Thymus (tissue), 11 donors: ENCODE data around the gene DAGLA. TPM values are rescaled to one million over a fixed set of nuclear protein-coding genes. Genes with fewer than 3 reads are reported as not detected.

Source experiments
- DNase-seq, 9 donors: peaks; one replicate each; pipeline ENCODE4 v3.0.0-alpha.2; 2013; ENCODE audit warnings: low spot score in 9 of 9, low read depth in 6 of 9, missing footprints in 1 of 9
- H3K27ac ChIP-seq, 2 donors: one replicate each; pipeline ENCODE4 v1.5.1; 2013; ENCODE audit warnings: control low read depth in 1 of 2, low read depth in 1 of 2, low read length in 1 of 2, mild to moderate bottlenecking in 1 of 2, moderate library complexity in 1 of 2
- H3K27me3 ChIP-seq, 2 donors: one replicate each; pipeline ENCODE4 v1.5.1; 2013; ENCODE audit warnings: low read length in 1 of 2; ENCODE audit not compliant: control insufficient read depth in 2 of 2, insufficient read depth in 1 of 2
- H3K36me3 ChIP-seq, 2 donors: one replicate each; pipeline ENCODE4 v1.5.1; 2013; ENCODE audit warnings: low read length in 1 of 2, mild to moderate bottlenecking in 1 of 2, moderate library complexity in 1 of 2; ENCODE audit not compliant: control insufficient read depth in 2 of 2, insufficient read depth in 2 of 2
- H3K4me1 ChIP-seq, 2 donors: one replicate each; pipeline ENCODE4 v1.5.1; 2013; ENCODE audit warnings: low read length in 2 of 2; ENCODE audit not compliant: control insufficient read depth in 2 of 2, insufficient read depth in 2 of 2
- H3K4me3 ChIP-seq, 2 donors: one replicate each; pipeline ENCODE4 v1.5.1; 2013; ENCODE audit warnings: low read length in 2 of 2, control low read depth in 1 of 2, mild to moderate bottlenecking in 1 of 2
- H3K9me3 ChIP-seq, 2 donors: one replicate each; pipeline ENCODE4 v1.5.1; 2013; ENCODE audit warnings: low read length in 1 of 2, mild to moderate bottlenecking in 1 of 2; ENCODE audit not compliant: control insufficient read depth in 2 of 2, insufficient read depth in 1 of 2
- WGBS: extraction: QIAGEN DNeasy Blood & Tissue Kit; methylation state at CpG from one replicate; pipeline ENCODE4 v1.1.7; 2013; 5-methylcytosine and 5-hydroxymethylcytosine counted together
- polyA plus RNA-seq: library from polyadenylated mRNA; stranded (reverse); fragments of 200-250 nt; gene quantifications from one replicate; pipeline ENCODE4 v1.2.3, GENCODE V29; 2013
- total RNA-seq: library from RNA; stranded (reverse); fragments of 120-200 nt; gene quantifications from one replicate; pipeline ENCODE4 v1.2.4, GENCODE V29; 2013
- donor health status: healthy.

DAGLA gene
- total and polyA plus RNA-seq, 2 donors, result 0.14 to 0.43 TPM

- Histone ChIP-seq H3K4me3 (no peak overlapping the region), H3K4me1 (peaks cover 2 to 14% of the 10 kb centered on the region in 2 donors), H3K27me3 (peaks cover 25 to 69% of the 10 kb centered on the region in 2 donors), H3K9me3 (no peaks in the 10 kb centered on the region), H3K27ac (no peak overlapping the region), H3K36me3 (no peaks in the 10 kb centered on the region)
- DNase-seq, result no peak
- 94% methylated on average over 14 of the region's 14 CpGs for WGBS
Measured at GRCh38 chr11:61751384-61751783, 71.2 kb downstream of the DAGLA start.

- Histone ChIP-seq H3K4me3 (peak within 1 kb of the TSS in 1 of 2 donors; percentile 39), H3K27ac (no peak within 1 kb of the TSS), H3K4me1 (peaks cover 2 to 18% of the 10 kb centered on the region in 2 donors), H3K36me3 (no peaks in the 10 kb centered on the region), H3K9me3 (no peaks in the 10 kb centered on the region), H3K27me3 (peaks cover 25 to 69% of the 10 kb centered on the region in 2 donors)
- WGBS, result 5% methylated on average over 93 of the region's 93 CpGs
- DNase-seq, result peak in 2 of 9 donors; percentile 28 to 34
Measured at GRCh38 chr11:61752117-61752924, 72.1 kb downstream of the DAGLA start, which contains the start of gene MYRF. MYRF (plus strand) TSS chr11:61752636; CDS start chr11:61752745, 109 bp downstream.

- Histone ChIP-seq H3K27ac (no peak overlapping the region), H3K4me1 (peaks cover 2 to 18% of the 10 kb centered on the region in 2 donors), H3K4me3 (peak overlapping the region in 1 of 2 donors; percentile 39), H3K9me3 (no peaks in the 10 kb centered on the region), H3K27me3 (peaks cover 25 to 69% of the 10 kb centered on the region in 2 donors), H3K36me3 (no peaks in the 10 kb centered on the region)
- 52% methylated on average over 17 of the region's 17 CpGs for WGBS
- no peak for DNase-seq
Measured at GRCh38 chr11:61752925-61753521, 72.8 kb downstream of the DAGLA start.

- Histone ChIP-seq H3K27ac (no peak overlapping the region), H3K9me3 (no peaks in the 10 kb centered on the region), H3K36me3 (no peaks in the 10 kb centered on the region), H3K4me3 (no peak overlapping the region), H3K4me1 (peaks cover 2 to 18% of the 10 kb centered on the region in 2 donors), H3K27me3 (peaks cover 25 to 62% of the 10 kb centered on the region in 2 donors)
- WGBS, result 95% methylated on average over 5 of the region's 5 CpGs
- DNase-seq, result no peak
Measured at GRCh38 chr11:61753672-61754071, 73.5 kb downstream of the DAGLA start.

- H3K4me1 ChIP-seq, result peaks cover 2 to 21% of the 10 kb centered on the region in 2 donors
- H3K36me3 ChIP-seq, result no peaks in the 10 kb centered on the region
- no peak overlapping the region for H3K27ac ChIP-seq
- WGBS, result 95% methylated on average over 31 of the region's 31 CpGs
- H3K9me3 ChIP-seq, result no peaks in the 10 kb centered on the region
- no peak for DNase-seq
- H3K4me3 ChIP-seq, result no peak overlapping the region
- peaks cover 22 to 51% of the 10 kb centered on the region in 2 donors for H3K27me3 ChIP-seq
Measured at GRCh38 chr11:61754534-61755482, 74.6 kb downstream of the DAGLA start.

GRCh38 chr11:61756147-61756451 lies 75.9 kb downstream of the DAGLA start:
- H3K4me3 ChIP-seq, result no peak overlapping the region
- H3K4me1 ChIP-seq, result peaks cover 2 to 18% of the 10 kb centered on the region in 2 donors
- no peaks in the 10 kb centered on the region for H3K9me3 ChIP-seq
- WGBS, result 91% methylated on average over 4 of the region's 4 CpGs
- no peak overlapping the region for H3K27ac ChIP-seq
- DNase-seq, result no peak
- H3K36me3 ChIP-seq, result no peaks in the 10 kb centered on the region
- H3K27me3 ChIP-seq, result peaks cover 18 to 38% of the 10 kb centered on the region in 2 donors

GRCh38 chr11:61756452-61757212 lies 76.4 kb downstream of the DAGLA start:
- no peak overlapping the region for H3K27ac ChIP-seq
- no peaks in the 10 kb centered on the region for H3K36me3 ChIP-seq
- H3K4me3 ChIP-seq, result no peak overlapping the region
- DNase-seq, result no peak
- no peaks in the 10 kb centered on the region for H3K9me3 ChIP-seq
- peaks cover 17 to 33% of the 10 kb centered on the region in 2 donors for H3K27me3 ChIP-seq
- peaks cover 2 to 18% of the 10 kb centered on the region in 2 donors for H3K4me1 ChIP-seq
- 81% methylated on average over 9 of the region's 9 CpGs for WGBS

- no peak for DNase-seq
Measured at GRCh38 chr11:61757213-61757862, 77.1 kb downstream of the DAGLA start.

More at GRCh38 chr11:61757213-61757862, 77.1 kb downstream of the DAGLA start:
- Histone ChIP-seq H3K9me3 (no peaks in the 10 kb centered on the region), H3K36me3 (no peaks in the 10 kb centered on the region), H3K4me1 (peaks cover 2 to 16% of the 10 kb centered on the region in 2 donors), H3K27me3 (peaks cover 10 to 28% of the 10 kb centered on the region in 2 donors), H3K4me3 (no peak overlapping the region), H3K27ac (no peak overlapping the region)
- WGBS, result 95% methylated on average over 15 of the region's 15 CpGs
